H1 (cell line): ENCODE measurements around the gene SPPL3.

Experiments
- CTCF ChIP-seq, 3 experiments: IDR thresholded peaks; 1 replicate in 2 of 3; 2 replicates in 1 of 3; pipeline versions ENCODE4 v1.5.1 to v1.6.1; 2011; ENCODE audit warnings: low read length in 3 of 3, mild to moderate bottlenecking in 3 of 3, inconsistent platforms in 2 of 3, low read depth in 1 of 3, moderate library complexity in 1 of 3; ENCODE audit not compliant: insufficient read depth in 1 of 3; ENCODE audit errors: control extremely low read depth in 1 of 3
- EP300 ChIP-seq, 2 experiments: IDR thresholded peaks; 1 replicate in 1 of 2; 2 replicates in 1 of 2; pipeline ENCODE4 v1.6.1; 2011 to 2012; ENCODE audit warnings: low read depth in 2 of 2, low read length in 2 of 2, mild to moderate bottlenecking in 2 of 2, borderline replicate concordance in 1 of 2, inconsistent platforms in 1 of 2, moderate library complexity in 1 of 2
- HDAC2 ChIP-seq, 2 experiments: fragments of 300-600 bp in 1 of 2; sonication (generic) in 1 of 2; IDR thresholded peaks; 2 replicates each; pipeline ENCODE4 v1.6.1; 2011 to 2012; ENCODE audit warnings: low read depth in 2 of 2, low read length in 2 of 2, mild to moderate bottlenecking in 2 of 2, moderate library complexity in 2 of 2, borderline replicate concordance in 1 of 2, inconsistent platforms in 1 of 2
- JUND ChIP-seq: IDR thresholded peaks from 2 replicates; pipeline ENCODE4 v1.6.1; 2011; ENCODE audit warnings: mild to moderate bottlenecking, improper control_type of control experiment, low read length
- MAX ChIP-seq: IDR thresholded peaks from 2 replicates; pipeline ENCODE4 v1.6.1; 2012; ENCODE audit warnings: inconsistent platforms
- POLR2A ChIP-seq, 2 experiments: IDR thresholded peaks; 1 replicate in 1 of 2; 2 replicates in 1 of 2; pipeline ENCODE4 v1.6.1; 2011; ENCODE audit warnings: low read depth in 2 of 2, low read length in 2 of 2, mild to moderate bottlenecking in 2 of 2; ENCODE audit errors: control extremely low read depth in 1 of 2
- POLR2AphosphoS5 ChIP-seq: IDR thresholded peaks from 2 replicates; pipeline ENCODE4 v1.6.1; 2011; ENCODE audit warnings: low read depth, low read length
- RAD21 ChIP-seq, 2 experiments: IDR thresholded peaks in 1 of 2; conservative IDR thresholded peaks in 1 of 2; 2 replicates each; pipeline ENCODE4 v1.6.1; 2011; ENCODE audit warnings: low read depth in 2 of 2, low read length in 2 of 2, improper control_type of control experiment in 1 of 2, inconsistent platforms in 1 of 2, mild to moderate bottlenecking in 1 of 2, moderate library complexity in 1 of 2
- SIRT6 ChIP-seq: IDR thresholded peaks from one replicate; pipeline ENCODE4 v1.7.1; 2012; ENCODE audit warnings: low read length, inconsistent platforms
- TAF1 ChIP-seq: IDR thresholded peaks from 2 replicates; pipeline ENCODE4 v1.6.1; 2011; ENCODE audit warnings: mild to moderate bottlenecking, low read depth, low read length
- ZNF274 ChIP-seq: IDR thresholded peaks from 2 replicates; pipeline ENCODE4 v1.7.0; 2012; ENCODE audit warnings: low read length, borderline replicate concordance; ENCODE audit errors: extremely low read depth

DNA sequence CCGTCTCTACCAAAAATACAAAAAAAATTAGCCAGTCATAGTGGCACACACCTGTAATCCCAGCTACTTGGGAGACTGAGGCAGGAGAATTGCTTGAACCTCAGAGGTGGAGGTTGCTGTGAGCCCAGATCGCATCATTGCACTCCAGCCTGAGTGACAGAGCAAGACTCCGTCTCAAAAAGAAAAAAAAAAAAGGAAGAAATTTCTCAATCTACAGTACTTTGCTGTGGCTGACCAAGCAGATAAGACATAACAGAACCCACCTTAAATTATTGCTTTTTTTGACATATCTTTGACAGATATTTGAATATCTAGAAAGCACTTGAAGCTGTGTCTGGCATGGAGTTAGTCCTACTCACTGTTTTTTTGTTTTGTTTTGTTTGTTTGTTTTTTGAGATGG, 39.3 kb upstream of the SPPL3 start:
- TF ChIP-seq POLR2AphosphoS5, result no peak
- TF ChIP-seq TAF1, result no peak
- TF ChIP-seq RAD21 (IDR thresholded peaks at IDR 0.05 in 1 of 2, conservative IDR thresholded peaks at IDR 0.05 in 1 of 2; ENCODE audit: low read depth in 2 of 2, low read length in 2 of 2), result no peak
- no peak for TF ChIP-seq MAX
- no peak for TF ChIP-seq ZNF274
- no peak for TF ChIP-seq HDAC2 (IDR thresholded peaks at IDR 0.05; ENCODE audit: borderline replicate concordance in 1 of 2, low read depth in 2 of 2, low read length in 2 of 2)
- no peak for TF ChIP-seq POLR2A (IDR thresholded peaks at IDR 0.05; ENCODE audit: control extremely low read depth in 1 of 2, low read depth in 2 of 2, low read length in 2 of 2)
- TF ChIP-seq EP300 (IDR thresholded peaks at IDR 0.05; ENCODE audit: borderline replicate concordance in 1 of 2, low read depth in 2 of 2, low read length in 2 of 2), result no peak
- TF ChIP-seq SIRT6, result no peak
- no peak for TF ChIP-seq CTCF (IDR thresholded peaks at IDR 0.05; ENCODE audit: control extremely low read depth in 1 of 3, insufficient read depth in 1 of 3, low read depth in 1 of 3, low read length in 3 of 3)
- no peak for TF ChIP-seq JUND
